ENCODE measurements around the gene DUSP7.

Gene DUSP7

DNA sequence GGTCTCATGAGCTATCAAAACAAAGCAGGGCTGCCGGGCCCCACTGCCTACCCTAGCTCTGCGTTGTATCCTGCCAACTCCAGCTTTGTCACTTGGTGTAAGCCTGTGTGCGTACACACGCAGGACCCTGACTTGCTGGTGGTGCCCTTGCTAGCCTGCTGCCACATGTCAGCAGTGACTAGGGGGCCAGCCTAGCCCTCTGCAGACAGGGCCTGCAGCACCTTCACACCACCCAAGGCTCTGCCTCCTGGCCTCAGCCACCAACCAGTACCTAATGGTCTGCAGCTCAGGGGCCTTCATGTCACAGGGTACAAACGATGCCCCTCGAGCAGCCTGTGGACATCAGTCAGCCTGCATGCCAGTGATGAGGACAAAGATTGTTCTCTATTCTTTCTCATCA lies 30.1 kb upstream of the DUSP7 start:
- DNase-seq = peak; percentile 21

DNA sequence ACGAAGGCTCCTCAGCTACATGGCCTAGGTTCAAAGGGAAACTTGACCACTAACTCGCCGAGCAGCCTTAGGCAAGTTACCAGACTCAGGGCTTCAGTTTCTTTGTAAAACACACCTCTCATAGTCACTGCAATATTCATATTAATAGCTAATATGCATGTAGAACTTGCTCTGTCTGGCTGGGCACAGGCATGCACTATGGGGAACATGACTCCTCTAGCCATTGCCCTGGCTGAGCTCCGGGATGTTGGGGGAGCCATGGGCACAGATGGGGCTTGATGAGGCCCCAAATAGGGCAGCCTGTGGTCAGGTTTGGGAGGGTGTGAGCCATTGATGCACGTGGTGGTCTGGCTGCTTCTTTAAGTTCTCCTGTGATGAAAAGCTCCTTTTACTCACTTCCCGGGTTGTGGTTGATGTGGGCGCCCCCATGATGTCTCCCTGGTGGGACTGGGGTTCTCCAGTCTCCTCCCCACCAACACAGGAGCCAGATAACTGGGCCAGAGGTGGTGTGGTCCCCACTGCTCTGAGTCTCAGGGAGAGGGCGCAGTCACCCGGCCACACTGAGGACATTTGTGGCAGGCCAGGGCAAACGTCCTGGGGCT lies 29.4 kb upstream of the DUSP7 start:
- DNase-seq = peak; percentile 52

DNA sequence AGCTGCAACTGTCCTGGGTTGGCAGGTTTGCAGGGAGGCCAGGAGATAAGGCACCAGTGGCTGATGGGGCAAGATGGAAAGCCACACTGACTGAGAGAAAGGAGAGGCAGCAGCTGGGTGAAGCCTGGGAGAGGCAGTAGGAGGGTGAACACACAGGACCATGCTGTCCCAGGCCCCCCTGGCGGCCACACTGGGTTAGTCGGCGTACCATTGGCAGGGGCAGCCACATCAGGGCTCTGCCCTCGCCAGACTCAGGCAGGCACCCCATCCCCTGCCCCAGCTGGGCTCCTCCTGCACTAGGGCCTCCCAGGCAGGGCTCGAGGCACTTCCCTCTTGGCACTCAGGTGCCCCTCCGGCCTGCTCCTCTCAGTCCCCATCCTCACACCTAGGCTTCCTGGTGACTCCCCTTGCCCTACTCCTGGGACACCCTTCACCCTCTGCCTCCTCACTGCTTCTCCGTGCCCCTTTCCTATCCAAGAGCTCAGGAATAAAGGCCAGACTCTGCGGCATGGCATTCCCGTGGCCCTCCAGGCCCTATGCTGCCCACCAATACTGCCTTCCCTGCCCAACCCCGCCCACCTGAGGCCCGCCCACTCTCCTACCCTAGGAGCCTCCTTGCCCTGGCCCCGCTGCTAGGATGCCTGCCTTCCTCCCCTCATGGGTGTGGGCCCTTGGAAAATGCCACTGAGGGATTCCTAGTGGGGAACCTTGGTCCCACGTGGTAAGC lies 28.7 kb upstream of the DUSP7 start:
- DNase-seq = peak; percentile 36

DNA sequence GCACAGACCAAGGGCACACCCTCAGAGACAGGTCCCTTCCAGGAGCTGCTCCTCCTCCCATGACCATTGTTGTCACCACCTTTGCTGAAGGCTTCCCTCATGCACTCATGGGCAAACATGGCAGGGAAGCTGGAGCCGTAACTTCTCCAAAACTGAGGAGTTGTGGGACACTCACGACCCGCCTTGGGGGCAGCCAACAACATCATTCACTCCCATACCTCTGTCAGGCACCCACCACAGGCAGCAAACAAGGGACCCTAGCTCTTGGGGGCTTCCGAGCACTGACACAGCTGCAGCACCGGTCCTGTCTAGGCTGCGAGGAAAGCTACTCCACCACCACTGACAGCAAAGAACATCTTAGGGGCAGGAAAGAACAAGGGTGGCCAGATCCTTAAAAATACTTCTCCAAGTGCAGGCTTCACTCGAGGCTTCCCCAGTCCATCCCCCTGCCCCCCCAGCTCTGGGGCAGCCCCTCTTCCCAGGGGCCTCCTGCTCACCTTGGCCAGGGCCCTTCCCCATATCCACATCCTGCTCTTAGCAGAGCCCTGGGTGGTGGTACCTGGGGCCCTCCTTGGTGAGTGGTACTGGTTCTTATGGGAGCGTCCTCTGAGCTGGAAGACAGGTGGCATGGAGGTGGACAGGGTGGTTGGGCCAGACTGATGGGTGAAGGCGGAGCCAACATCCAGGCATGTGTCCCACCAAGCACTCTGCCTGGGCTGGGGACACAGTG lies 28.0 kb upstream of the DUSP7 start:
- peak; percentile 24 for DNase-seq

DNA sequence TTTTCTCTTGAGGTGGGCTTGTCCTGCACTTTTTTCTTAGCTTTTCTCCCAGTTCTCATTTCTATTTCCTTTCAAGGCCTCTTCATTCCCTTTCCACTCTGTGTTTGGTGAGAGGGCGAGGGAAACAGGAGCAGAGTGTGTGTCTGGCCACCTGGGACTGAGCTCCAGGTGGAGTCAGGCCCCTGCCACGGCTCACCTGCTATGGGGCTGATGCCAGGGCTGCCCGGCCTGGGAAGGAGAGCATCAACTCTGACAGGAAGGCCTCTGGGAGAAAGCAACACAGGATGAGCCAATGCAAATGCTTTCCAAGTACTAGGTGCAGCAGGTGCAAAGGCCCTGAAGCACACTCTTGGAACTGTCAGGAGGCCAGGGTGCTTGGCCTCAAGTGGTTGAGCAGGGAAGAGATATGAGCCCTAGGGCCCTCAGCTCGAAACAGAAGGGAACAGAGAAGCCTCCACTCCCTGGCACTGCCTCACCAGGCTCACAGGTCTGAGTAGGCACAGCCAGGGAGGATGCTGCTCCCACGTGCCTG lies 27.3 kb upstream of the DUSP7 start:
- peak; percentile 7 for DNase-seq

DNA sequence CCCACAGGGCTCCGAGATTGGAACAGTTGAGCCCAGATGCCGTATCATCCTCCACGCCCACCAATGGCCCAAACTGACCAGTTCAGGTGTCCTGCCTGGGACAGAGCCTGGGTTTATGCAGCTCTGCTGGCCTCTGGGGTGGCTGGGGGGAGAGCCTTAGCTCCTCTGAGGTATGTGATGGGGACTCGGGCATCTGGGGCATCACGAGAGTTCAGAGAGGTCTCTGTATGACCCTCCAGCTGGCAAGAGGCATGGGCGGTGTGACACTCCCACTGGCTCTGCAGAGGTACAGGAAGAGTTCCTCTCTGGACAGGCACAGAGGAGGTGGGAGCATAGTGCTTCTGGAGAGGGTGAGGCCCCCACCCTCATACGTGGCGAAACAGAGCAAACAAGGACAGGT lies 26.6 kb upstream of the DUSP7 start:
- peak; percentile 25 for DNase-seq

DNA sequence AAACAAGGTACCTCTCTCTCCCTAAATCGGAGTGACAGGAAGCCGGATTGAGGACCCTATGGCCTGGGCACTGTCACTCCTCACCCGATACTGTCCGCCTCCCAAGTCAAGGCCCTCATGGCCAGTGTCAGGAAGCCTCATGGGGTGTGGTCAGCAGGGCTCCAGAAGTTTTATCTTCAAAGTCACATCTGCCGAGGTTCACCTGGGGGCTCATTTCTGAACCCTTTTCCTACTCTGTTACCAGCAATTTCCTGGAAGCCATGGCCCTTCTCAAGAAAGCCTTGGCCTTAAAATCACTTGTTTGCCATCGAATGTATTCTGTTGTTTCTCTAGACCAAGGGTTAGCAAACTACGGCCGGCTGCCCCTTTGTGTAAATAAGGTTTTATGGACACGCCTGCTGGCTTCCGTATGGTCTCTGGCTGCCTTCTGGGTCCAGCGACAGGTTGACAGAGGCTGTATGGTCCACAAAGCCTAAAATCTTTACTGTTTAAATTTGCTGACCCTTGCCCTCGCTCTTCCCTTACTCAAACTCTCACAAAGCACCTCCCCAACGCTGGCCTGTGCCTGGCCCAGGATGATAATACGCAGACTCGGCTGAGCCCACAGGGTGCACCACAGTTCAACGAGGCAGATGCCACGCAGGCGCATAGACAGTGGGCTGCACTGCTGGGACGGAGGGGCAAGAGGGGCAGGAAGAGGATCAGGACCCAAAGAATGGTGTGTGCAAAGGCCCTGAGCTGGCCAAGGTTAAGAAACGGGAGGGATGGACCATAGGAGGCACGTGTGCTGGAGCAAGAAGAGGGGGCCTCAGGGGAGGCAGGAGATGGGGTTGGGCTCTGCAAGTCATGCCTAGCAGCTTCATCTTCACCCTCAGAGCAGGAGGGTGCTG lies 24.7 kb upstream of the DUSP7 start:
- peak; percentile 15 for DNase-seq

DNA sequence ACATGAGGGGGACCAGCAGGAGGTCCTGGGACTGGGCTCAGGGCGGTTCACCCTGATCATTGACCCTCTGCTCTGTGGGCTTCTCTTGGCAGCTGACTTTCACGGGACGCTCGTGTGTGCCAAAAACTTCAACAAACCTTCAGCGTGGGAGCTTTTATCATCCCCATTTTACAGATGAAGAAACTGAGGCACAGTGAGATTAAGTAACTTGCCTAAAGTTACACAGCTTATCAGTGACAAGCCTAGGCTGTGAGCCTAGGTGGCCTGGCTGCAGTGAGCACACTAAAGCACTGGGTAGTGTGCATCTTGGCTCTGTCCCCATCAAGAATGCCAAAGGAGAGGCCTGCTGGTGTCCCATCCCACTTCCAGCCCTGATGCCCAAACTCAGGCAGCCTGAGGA lies 23.6 kb upstream of the DUSP7 start:
- DNase-seq = peak; percentile 14

DNA sequence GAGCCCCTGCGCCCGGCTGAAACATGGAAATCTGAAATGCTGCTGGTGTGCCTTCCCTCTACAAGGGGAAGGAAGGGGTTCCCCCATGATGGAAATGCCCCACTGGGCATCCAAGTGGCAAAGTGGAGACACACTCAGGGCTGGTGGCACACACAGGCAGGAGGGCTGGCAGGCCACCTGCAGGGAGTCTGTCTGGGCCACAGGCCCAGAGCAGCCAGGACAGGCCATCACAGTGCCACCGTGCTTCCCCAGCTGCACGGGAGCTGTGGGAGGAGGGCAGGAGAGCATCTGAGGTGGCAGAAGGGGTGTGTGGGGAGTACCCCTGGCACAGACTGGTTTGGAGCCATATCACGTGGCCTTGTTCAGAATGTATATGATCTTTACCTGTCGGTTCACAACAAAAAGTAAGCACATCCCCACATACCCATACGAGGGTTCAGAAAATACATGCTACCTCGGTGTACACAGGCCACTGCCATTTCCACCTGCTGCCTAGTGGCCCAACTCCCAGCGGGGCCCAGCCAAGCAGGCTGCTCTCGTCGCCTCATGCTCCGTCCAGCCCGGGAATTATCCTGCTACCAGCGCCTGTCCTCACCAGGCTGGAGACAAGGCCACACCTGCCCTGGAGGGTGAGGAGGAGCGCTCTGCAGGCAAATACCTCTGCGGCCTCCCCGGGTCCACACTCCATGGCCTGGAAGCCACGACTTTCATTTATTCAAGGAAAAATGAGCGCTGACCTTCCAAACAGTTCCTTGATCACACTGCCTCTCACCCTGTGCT lies 22.6 kb upstream of the DUSP7 start:
- peak; percentile 17 for DNase-seq

DNA sequence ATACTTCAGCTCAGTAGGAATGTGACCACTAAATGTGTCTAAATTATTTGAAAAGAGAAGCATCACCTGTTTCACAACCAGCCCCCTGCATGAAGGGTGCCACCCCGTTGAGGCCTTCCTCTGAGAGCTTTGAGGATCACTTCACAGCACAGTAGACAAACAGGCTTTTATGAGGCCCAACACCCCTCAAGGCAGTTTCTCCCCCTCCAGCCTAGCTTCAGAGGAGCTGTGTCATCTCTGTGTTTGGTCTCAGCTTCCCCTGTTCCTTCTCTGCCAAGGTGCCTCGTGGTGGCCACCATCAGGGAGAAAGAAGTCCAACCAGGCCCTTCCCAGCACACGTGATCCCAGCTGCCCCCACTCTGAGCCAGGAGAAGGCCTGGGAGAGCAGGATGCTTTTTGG lies 21.6 kb upstream of the DUSP7 start:
- no peak for DNase-seq

DNA sequence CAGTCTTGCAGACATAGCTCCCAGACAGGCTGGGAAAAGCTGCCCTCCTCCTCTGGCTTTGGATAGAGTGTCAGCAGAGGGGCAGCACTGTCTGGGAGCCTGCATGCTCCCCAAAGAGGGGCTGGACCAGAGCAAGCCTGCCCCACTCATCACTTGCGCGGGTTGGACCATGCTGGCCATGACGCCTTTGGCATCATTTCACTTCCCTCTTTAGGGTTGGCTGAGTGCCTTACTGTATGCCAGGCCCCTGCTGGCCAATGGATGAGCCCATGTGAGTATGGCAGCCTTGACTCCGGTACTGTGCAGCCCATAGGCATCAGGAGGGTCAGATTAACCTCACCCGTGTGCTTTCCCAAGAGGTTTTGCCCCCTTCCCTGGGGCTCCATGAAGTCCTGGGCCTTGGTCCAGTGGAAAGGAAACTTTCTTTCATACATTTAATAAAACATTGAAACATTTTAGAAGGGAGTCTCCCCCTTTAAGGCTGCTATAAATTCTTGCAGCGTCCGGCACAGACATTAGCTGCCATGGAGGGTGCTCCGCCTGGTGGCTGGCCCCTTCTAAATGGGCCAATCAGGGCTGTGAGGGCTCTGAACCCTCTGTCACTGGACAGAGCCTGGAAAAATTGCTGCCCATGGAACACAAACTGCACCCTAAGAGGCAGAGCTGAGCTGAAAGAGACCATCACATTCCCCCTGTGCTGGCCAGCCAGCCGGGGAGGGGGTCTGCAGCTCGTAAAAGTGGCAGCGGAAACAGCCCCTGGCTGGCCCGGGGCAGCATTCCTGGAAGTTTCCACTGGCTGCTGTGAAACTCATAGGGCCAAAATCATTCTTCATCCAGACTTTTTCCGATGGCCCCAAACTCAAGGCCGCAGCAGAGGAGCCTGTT lies 20.8 kb upstream of the DUSP7 start:
- DNase-seq = peak; percentile 85

DNA sequence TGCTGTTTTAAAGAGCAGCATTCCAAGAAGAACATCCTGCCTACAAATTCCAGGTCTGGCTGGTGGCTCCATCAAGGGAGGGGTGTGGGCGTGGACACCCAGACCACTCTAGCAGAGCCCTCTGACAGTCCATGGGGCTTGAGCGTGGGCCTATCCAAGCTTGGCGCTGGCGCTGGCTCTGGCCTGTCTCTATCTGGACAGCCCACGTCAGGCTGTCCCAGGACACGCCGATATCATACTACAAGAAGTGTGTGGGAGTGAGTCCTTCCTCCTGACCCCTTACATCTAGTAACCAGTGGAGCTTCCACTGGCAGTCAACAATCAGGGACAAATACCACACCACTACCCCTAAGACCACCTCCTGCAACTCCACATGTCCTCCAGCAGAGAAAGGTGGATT lies 17.1 kb upstream of the DUSP7 start:
- DNase-seq = no peak

DNA sequence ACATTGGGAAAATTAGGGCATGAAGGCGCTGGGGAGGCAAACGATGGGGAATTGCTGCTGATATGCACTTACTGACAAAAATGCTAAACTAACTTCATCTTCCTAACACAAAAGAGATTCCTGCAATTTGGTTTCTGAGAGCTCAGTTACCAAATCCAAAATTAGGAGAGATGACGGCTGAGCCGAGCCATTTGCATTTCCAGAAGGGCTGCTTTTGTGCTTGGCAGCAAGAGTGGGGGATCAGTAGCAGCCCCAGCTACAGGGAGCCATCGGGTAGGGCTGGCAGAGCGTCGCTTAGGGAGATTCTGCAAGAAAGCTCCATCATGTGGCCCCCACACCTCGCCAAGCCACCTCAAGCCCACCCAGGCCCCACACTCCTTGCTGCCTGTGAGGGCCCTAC lies 16.1 kb upstream of the DUSP7 start:
- DNase-seq = no peak

DNA sequence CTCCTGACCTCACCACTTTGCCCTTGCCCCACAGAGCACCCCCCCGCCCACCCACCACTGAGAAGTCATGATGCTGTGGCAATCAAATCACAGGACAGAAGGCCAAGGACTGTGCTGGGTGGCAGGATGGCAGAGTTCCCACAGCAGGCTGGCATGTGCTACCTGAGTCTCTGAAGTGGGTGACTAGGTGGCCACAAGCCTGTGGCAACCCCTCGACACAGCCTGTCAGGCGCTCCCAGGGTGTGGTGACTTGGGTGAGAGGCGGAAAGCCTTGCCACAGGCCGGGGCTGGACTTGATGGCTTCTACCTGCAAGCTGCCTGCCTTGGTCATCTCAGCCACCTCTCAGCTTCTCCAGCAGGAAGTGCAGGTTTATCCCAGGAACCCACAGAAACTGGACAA lies 15.6 kb upstream of the DUSP7 start:
- DNase-seq = no peak

DNA sequence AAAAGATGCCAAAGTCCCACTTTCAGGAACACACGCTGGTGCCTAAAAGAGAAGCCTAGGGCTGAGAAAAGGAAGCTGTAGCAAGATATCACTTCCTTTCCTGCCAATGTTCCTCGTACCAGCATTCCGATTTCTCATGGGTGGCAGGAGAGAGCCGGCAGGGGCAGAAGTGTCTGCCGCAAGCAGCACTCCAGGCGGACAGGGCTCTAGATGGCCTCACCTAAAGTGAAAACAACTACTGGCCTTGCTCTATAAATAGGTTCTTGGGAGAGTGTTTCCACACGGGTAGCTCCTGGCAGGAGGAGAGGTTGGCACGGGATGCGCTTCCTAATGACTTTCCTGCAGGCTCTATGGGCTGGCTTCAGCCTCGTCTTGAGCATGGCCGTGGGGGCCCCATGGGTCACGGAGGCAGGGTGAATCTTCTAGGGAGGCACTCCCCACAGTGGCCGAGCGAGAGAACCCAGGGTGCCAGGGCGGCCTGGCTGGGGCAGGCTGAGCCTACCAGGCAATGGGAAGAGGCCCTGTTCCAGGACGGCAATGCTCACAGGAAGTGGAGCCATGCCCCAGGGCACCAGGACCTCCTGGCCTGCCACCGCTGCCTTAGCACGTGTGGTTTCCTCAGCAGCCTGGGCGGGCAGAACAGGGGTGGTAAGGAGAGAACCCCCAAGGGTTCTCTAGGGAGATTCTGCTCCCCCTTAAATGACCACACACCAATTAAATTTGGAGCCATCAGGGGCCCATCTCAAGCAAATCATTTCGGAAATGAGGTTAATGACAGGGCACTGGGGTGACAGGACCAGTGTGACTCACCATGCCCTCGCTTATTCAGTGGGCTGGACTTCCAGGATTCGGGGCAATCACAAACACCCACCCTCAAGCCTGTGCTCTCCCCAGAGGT lies 14.6 kb upstream of the DUSP7 start:
- peak; percentile 82 for DNase-seq

DNA sequence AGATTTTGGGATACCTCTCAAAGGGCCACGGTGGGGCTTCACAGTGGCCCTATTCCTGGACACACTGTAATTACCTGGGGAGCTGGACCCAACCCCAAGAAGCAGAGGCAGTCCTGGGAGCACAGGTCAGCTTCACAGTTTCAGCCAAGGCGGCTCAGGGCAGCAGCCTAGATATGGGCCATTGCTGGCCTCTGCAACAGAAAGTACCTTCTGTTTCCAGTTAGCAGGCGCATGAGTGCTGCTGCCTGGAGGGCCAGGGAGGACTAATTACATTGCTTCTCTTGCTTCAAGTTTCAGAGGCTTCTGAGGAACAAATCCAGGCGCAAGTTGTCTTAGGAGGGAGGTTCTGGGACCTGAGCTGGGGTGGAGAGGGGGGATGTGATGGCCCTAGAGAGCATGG lies 13.5 kb upstream of the DUSP7 start:
- DNase-seq = no peak

DNA sequence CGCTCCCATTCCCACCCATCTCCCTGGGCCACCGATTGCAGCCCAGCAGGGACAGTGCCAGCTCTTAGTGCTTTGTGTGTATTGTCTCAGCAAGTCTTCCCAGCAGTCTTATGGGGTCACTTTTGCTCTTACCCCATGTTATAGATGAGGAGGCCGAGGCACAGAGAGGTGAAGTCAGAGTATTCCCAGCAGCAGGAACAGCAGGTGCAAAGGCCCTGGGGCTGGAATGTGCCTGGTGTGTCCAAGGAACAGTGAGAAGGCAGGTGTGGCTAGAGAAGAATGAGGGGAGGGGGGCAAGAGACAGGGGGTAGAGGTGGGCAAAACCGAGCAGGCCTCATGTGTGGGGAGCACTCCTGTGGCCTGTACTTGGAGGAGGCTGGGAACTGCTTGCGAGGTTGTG lies 12.8 kb upstream of the DUSP7 start:
- no peak for DNase-seq

DNA sequence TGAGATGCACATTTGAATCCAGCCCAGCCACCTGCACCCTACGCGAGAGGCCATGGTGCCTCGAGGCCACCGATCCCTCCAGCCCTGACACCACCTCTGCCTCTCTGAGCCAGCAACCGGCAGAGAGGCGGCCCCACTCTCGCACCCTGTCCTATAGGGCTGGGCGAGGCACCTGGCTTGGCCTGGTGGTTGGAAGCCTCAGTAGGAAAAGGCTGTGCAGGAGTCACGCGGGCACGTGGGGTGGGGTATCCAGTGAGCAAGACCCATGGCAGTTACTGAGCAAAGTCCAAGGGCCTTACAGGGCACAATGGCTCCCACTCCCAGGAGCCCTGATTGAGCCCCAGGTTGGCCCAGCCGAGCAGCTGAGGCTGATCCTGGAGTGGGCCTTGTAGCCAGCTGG lies 12.4 kb upstream of the DUSP7 start:
- DNase-seq = no peak

DNA sequence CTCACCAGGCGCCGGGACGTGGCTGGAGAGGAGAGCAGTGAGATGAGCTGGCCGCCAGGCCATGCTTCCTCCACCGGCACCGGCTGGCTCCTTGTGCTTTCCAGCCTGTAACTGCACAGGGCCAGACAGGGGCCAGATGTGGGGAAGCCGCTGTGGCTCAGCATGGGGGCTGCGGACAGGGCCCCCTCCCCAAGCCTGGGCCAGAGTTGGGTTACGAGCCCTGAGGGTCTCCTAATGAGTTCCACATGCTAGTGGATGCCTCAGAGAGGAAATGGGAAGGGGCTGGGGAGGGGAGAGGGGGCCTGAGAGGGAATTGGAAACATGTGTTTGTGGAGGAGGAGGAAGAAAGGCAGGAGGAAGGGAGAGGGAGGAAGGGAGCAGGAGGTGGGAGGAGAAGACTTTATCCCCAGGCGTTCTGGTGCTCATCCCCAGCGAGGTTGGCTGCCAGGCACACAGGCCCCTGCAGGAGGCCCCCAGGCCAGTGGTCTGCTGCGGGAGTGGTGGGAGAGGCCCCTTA lies 11.7 kb upstream of the DUSP7 start:
- peak; percentile 94 for DNase-seq

DNA sequence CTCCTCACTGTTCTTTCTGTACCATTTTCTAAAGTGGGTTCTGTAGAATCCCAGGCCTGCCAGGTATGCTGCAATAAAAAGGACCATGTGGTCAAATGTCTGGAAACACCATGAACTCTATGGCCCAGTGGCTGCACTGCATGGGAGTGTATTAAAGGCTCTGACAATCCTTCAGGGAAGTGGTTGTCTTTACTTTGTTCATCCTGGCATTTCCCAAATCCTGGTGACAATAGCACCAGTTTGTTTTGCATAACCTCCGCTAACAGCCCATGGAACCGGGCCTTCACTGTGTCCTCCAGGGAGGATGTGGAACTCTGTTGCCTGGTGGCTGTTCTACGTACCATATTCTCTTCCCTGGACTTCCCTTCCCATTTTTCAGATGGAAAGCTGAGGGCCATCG lies 11.2 kb upstream of the DUSP7 start:
- DNase-seq = no peak
